ENCODE results near the gene EZR.

GRCh38 chr6:158847786-158848185 lies 28.6 kb upstream of the EZR start:
- TF ChIP-seq, protein P1, sequence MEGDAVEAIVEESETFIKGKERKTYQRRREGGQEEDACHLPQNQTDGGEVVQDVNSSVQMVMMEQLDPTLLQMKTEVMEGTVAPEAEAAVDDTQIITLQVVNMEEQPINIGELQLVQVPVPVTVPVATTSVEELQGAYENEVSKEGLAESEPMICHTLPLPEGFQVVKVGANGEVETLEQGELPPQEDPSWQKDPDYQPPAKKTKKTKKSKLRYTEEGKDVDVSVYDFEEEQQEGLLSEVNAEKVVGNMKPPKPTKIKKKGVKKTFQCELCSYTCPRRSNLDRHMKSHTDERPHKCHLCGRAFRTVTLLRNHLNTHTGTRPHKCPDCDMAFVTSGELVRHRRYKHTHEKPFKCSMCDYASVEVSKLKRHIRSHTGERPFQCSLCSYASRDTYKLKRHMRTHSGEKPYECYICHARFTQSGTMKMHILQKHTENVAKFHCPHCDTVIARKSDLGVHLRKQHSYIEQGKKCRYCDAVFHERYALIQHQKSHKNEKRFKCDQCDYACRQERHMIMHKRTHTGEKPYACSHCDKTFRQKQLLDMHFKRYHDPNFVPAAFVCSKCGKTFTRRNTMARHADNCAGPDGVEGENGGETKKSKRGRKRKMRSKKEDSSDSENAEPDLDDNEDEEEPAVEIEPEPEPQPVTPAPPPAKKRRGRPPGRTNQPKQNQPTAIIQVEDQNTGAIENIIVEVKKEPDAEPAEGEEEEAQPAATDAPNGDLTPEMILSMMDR (IDR thresholded peaks at IDR 0.05; ENCODE audit: low read length), result no peak
- TF ChIP-seq EZH2 (IDR thresholded peaks at IDR 0.05; ENCODE audit: borderline replicate concordance, low read length), result no peak
